Fibroblast of the aortic adventitia (primary cell): Measurements from ENCODE around the gene SLC11A2. TPM values are rescaled to one million over a fixed set of nuclear protein-coding genes. Genes with fewer than 3 reads are reported as not detected.

Experiments used
- DNase-seq: peaks from one replicate; pipeline ENCODE4 v3.0.0-alpha.2; 2010; ENCODE audit warnings: low read depth
- H3K4me3 ChIP-seq: 2 replicates; pipeline ENCODE4 v1.5.1; 2011; ENCODE audit warnings: low read depth, mild to moderate bottlenecking, control low read depth, low read length, moderate library complexity
- CTCF ChIP-seq: IDR thresholded peaks from 2 replicates; pipeline ENCODE4 v1.5.1; 2011; ENCODE audit warnings: mild to moderate bottlenecking, low read length, control low read depth, inconsistent platforms; ENCODE audit not compliant: insufficient read depth
- total RNA-seq: library from RNA; depleted of rRNA; stranded (reverse); fragments of >200 nt; gene quantifications from 2 replicates; pipeline ENCODE4 v1.2.3, GENCODE V29; 2012; ENCODE audit warnings: low replicate concordance

Gene SLC11A2
- total RNA-seq, 1 donor, result 50.7 TPM

- peak; percentile 41 for TF ChIP-seq CTCF
- H3K4me3 ChIP-seq, result no peak overlapping the region
- DNase-seq, result peak; percentile 57
Measured at GRCh38 chr12:51028126-51028812, 2.1 kb upstream of the SLC11A2 start.

- DNase-seq, result no peak
- no peak for TF ChIP-seq CTCF
- H3K4me3 ChIP-seq, result no peak overlapping the region
Measured at GRCh38 chr12:51027342-51027835, 1.2 kb upstream of the SLC11A2 start.

GRCh38 chr12:51025338-51025835 is 797 bp downstream of the SLC11A2 start:
- TF ChIP-seq CTCF, result no peak
- peak; percentile 24 for DNase-seq

GRCh38 chr12:51023625-51024382 is 2.4 kb downstream of the SLC11A2 start:
- TF ChIP-seq CTCF, result no peak
- DNase-seq, result peak; percentile 22

More at GRCh38 chr12:51025338-51025835, 797 bp downstream of the SLC11A2 start:
- peak overlapping the region; percentile 87 for H3K4me3 ChIP-seq

GRCh38 chr12:51021694-51022093 is 4.5 kb downstream of the SLC11A2 start:
- TF ChIP-seq CTCF, result no peak
- H3K4me3 ChIP-seq, result no peak overlapping the region
- DNase-seq, result no peak

More at GRCh38 chr12:51023625-51024382, 2.4 kb downstream of the SLC11A2 start:
- peak overlapping the region; percentile 87 for H3K4me3 ChIP-seq

- DNase-seq, result no peak
- no peak for TF ChIP-seq CTCF
- H3K4me3 ChIP-seq, result no peak overlapping the region
Measured at GRCh38 chr12:51020448-51021182, 5.6 kb downstream of the SLC11A2 start.
